ENCODE measurements around the gene ASMTL.
"Not testable (repeated sequence)": the region's sequence is repeated elsewhere in the genome, so short reads cannot be mapped to it uniquely, and the experiment has no call there.

Gene ASMTL

GRCh38 chrX:1423215-1423614 is 29.5 kb downstream of the ASMTL start:
- no peak for DNase-seq (ENCODE audit: low spot score in 2 of 2)
- ATAC-seq (ENCODE audit: low read depth), result no peak
- peaks cover 19% of the 10 kb centered on the region for H3K4me1 Mint-ChIP-seq
- no peak overlapping the region for H3K4me3 Mint-ChIP-seq
- H3K27me3 Mint-ChIP-seq, result no peaks in the 10 kb centered on the region
- H3K9me3 Mint-ChIP-seq, result peaks cover 14% of the 10 kb centered on the region
- peaks cover 40% of the 10 kb centered on the region for H3K36me3 Mint-ChIP-seq
- H3K27ac Mint-ChIP-seq, result peak overlapping the region; percentile 79

- DNase-seq (ENCODE audit: low spot score in 2 of 2), result no peak
- Mint-ChIP-seq H3K36me3 (peaks cover 37% of the 10 kb centered on the region), H3K27me3 (no peaks in the 10 kb centered on the region), H3K4me3 (no peak overlapping the region), H3K9me3 (peaks cover 14% of the 10 kb centered on the region), H3K4me1 (peaks cover 19% of the 10 kb centered on the region), H3K27ac (no peak overlapping the region)
- no peak for ATAC-seq (ENCODE audit: low read depth)
Observed at GRCh38 chrX:1422135-1422465, 30.6 kb downstream of the ASMTL start.

- ATAC-seq (ENCODE audit: low read depth), result no peak
- H3K4me3 Mint-ChIP-seq, result no peak overlapping the region
- peaks cover 33% of the 10 kb centered on the region for H3K36me3 Mint-ChIP-seq
- DNase-seq (ENCODE audit: low spot score in 2 of 2), result no peak
- peaks cover 19% of the 10 kb centered on the region for H3K4me1 Mint-ChIP-seq
- no peak overlapping the region for H3K27ac Mint-ChIP-seq
- no peaks in the 10 kb centered on the region for H3K27me3 Mint-ChIP-seq
- peaks cover 14% of the 10 kb centered on the region for H3K9me3 Mint-ChIP-seq
Observed at GRCh38 chrX:1421433-1422134, 31.1 kb downstream of the ASMTL start.

GRCh38 chrX:1420371-1420770 is 32.3 kb downstream of the ASMTL start:
- DNase-seq (ENCODE audit: low spot score in 2 of 2) (no peak), ATAC-seq (ENCODE audit: low read depth) (no peak)
- H3K27me3 Mint-ChIP-seq, result no peaks in the 10 kb centered on the region
- peak overlapping the region; percentile 76 for H3K27ac Mint-ChIP-seq
- H3K4me3 Mint-ChIP-seq, result no peak overlapping the region
- peaks cover 33% of the 10 kb centered on the region for H3K36me3 Mint-ChIP-seq
- peaks cover 19% of the 10 kb centered on the region for H3K4me1 Mint-ChIP-seq
- peaks cover 14% of the 10 kb centered on the region for H3K9me3 Mint-ChIP-seq

- Mint-ChIP-seq H3K36me3 (peaks cover 30% of the 10 kb centered on the region), H3K9me3 (peaks cover 12% of the 10 kb centered on the region), H3K4me1 (peaks cover 17% of the 10 kb centered on the region), H3K27ac (peak overlapping the region; percentile 76), H3K4me3 (no peak overlapping the region), H3K27me3 (no peaks in the 10 kb centered on the region)
- DNase-seq (ENCODE audit: low spot score in 2 of 2) (no peak), ATAC-seq (ENCODE audit: low read depth) (no peak)
Observed at GRCh38 chrX:1419545-1420355, 33.0 kb downstream of the ASMTL start.

GRCh38 chrX:1418901-1419544 is 33.7 kb downstream of the ASMTL start:
- Mint-ChIP-seq H3K36me3 (peaks cover 26% of the 10 kb centered on the region), H3K4me3 (no peak overlapping the region), H3K27me3 (no peaks in the 10 kb centered on the region), H3K27ac (no peak overlapping the region), H3K4me1 (peaks cover 14% of the 10 kb centered on the region), H3K9me3 (peaks cover 12% of the 10 kb centered on the region)
- DNase-seq (ENCODE audit: low spot score in 2 of 2), result no peak
- ATAC-seq (ENCODE audit: low read depth), result no peak

GRCh38 chrX:1417921-1418771 is 34.6 kb downstream of the ASMTL start:
- no peak for DNase-seq (ENCODE audit: low spot score in 2 of 2)
- Mint-ChIP-seq H3K27me3 (no peaks in the 10 kb centered on the region), H3K4me3 (no peak overlapping the region), H3K36me3 (peaks cover 26% of the 10 kb centered on the region), H3K4me1 (peaks cover 9% of the 10 kb centered on the region), H3K9me3 (peaks cover 5% of the 10 kb centered on the region), H3K27ac (no peak overlapping the region)
- ATAC-seq (ENCODE audit: low read depth), result no peak

GRCh38 chrX:1416965-1417760 is 35.5 kb downstream of the ASMTL start:
- Mint-ChIP-seq H3K36me3 (peaks cover 26% of the 10 kb centered on the region), H3K4me3 (no peak overlapping the region), H3K9me3 (peaks cover 5% of the 10 kb centered on the region), H3K27me3 (no peaks in the 10 kb centered on the region), H3K4me1 (peaks cover 9% of the 10 kb centered on the region), H3K27ac (no peak overlapping the region)
- ATAC-seq (ENCODE audit: low read depth) (no peak), DNase-seq (ENCODE audit: low spot score in 2 of 2) (no peak)

- Mint-ChIP-seq H3K36me3 (peaks cover 23% of the 10 kb centered on the region), H3K4me3 (no peak overlapping the region), H3K9me3 (peaks cover 5% of the 10 kb centered on the region), H3K27ac (no peak overlapping the region), H3K4me1 (peaks cover 9% of the 10 kb centered on the region), H3K27me3 (no peaks in the 10 kb centered on the region)
- ATAC-seq (ENCODE audit: low read depth) (no peak), DNase-seq (ENCODE audit: low spot score in 2 of 2) (no peak)
Observed at GRCh38 chrX:1416327-1416784, 36.4 kb downstream of the ASMTL start.

- H3K27ac Mint-ChIP-seq, result no peak overlapping the region
- H3K27me3 Mint-ChIP-seq, result no peaks in the 10 kb centered on the region
- no peaks in the 10 kb centered on the region for H3K9me3 Mint-ChIP-seq
- no peak for ATAC-seq (ENCODE audit: low read depth)
- peaks cover 16% of the 10 kb centered on the region for H3K36me3 Mint-ChIP-seq
- no peak overlapping the region for H3K4me3 Mint-ChIP-seq
- no peak for DNase-seq (ENCODE audit: low spot score in 2 of 2)
- peaks cover 3% of the 10 kb centered on the region for H3K4me1 Mint-ChIP-seq
Observed at GRCh38 chrX:1412551-1413161, 40.1 kb downstream of the ASMTL start.

GRCh38 chrX:1411326-1411725 is 41.4 kb downstream of the ASMTL start:
- no peaks in the 10 kb centered on the region for H3K27me3 Mint-ChIP-seq
- H3K36me3 Mint-ChIP-seq, result peaks cover 16% of the 10 kb centered on the region

GRCh38 chrX:1407035-1407434 is 45.7 kb downstream of the ASMTL start:
- Mint-ChIP-seq H3K4me1 (no peaks in the 10 kb centered on the region), H3K27ac (no peak overlapping the region), H3K27me3 (no peaks in the 10 kb centered on the region), H3K9me3 (no peaks in the 10 kb centered on the region), H3K36me3 (peaks cover 2% of the 10 kb centered on the region), H3K4me3 (no peak overlapping the region)
- ATAC-seq (ENCODE audit: low read depth) (no peak), DNase-seq (ENCODE audit: low spot score in 2 of 2) (no peak)

More at GRCh38 chrX:1411326-1411725, 41.4 kb downstream of the ASMTL start:
- Mint-ChIP-seq H3K4me3 (no peak overlapping the region), H3K4me1 (peaks cover 3% of the 10 kb centered on the region), H3K9me3 (no peaks in the 10 kb centered on the region), H3K27ac (no peak overlapping the region)
- ATAC-seq (ENCODE audit: low read depth), result peak; percentile 24
- no peak for DNase-seq (ENCODE audit: low spot score in 2 of 2)

- not testable (repeated sequence) for DNase-seq (ENCODE audit: low spot score in 2 of 2); H3K4me3 Mint-ChIP-seq; ATAC-seq (ENCODE audit: low read depth); H3K36me3 Mint-ChIP-seq; H3K4me1 Mint-ChIP-seq; H3K27me3 Mint-ChIP-seq; H3K27ac Mint-ChIP-seq; H3K9me3 Mint-ChIP-seq
Observed at GRCh38 chrX:1405769-1406168, 46.9 kb downstream of the ASMTL start.

All from memory B cell (primary cell).